Neural cell (in vitro differentiated cells): ENCODE data around the gene PPP1R12C. TPM values are rescaled to one million over a fixed set of nuclear protein-coding genes. Genes with fewer than 3 reads are reported as not detected.

Experiments used
- H2AFZ ChIP-seq: fragments of 200-600, 300-800 bp; sonication (generic), shearing (Covaris generic); 2 replicates; pipeline ENCODE4 v1.6.0; 2014; ENCODE audit warnings: low read depth, mild to moderate bottlenecking, antibody characterized with exemption, low read length, moderate library complexity
- H3F3A ChIP-seq: fragments of 200-600 bp; shearing (Covaris generic); 2 replicates; pipeline ENCODE4 v1.6.1; 2016; ENCODE audit warnings: mild to moderate bottlenecking, moderate library complexity, mixed read lengths, antibody characterized with exemption, low read length; ENCODE audit not compliant: insufficient read depth, poor library complexity, severe bottlenecking
- H3K27ac ChIP-seq: fragments of 200-600, 300-800 bp; sonication (generic), shearing (Covaris generic); 2 replicates; pipeline ENCODE4 v1.5.1; 2014; ENCODE audit warnings: mild to moderate bottlenecking, low read length, moderate library complexity
- H3K27me3 ChIP-seq: fragments of 300-800, 200-600 bp; sonication (generic), shearing (Covaris generic); 2 replicates; pipeline ENCODE4 v1.6.0; 2014; ENCODE audit warnings: mild to moderate bottlenecking, low read depth, low read length, moderate library complexity; ENCODE audit not compliant: insufficient read depth
- H3K36me3 ChIP-seq: fragments of 300-800, 200-600 bp; sonication (generic), shearing (Covaris generic); 2 replicates; pipeline ENCODE4 v1.5.1; 2014; ENCODE audit warnings: mild to moderate bottlenecking, antibody characterized with exemption, low read length, moderate library complexity; ENCODE audit not compliant: insufficient read depth
- H3K4me2 ChIP-seq: fragments of 300-800, 200-600 bp; sonication (generic), shearing (Covaris generic); 2 replicates; pipeline ENCODE4 v1.6.0; 2014; ENCODE audit warnings: mild to moderate bottlenecking, low read length
- H3K4me3 ChIP-seq: fragments of 300-800, 200-600 bp; sonication (generic), shearing (Covaris generic); 2 replicates; pipeline ENCODE4 v1.5.1; 2014; ENCODE audit warnings: mild to moderate bottlenecking, low read length, moderate library complexity
- H3K79me2 ChIP-seq: fragments of 200-600 bp; shearing (Covaris generic); replicated peaks from 2 replicates; pipeline ENCODE4 v1.6.0; 2014; ENCODE audit warnings: mild to moderate bottlenecking, low read length, moderate library complexity; ENCODE audit not compliant: insufficient read depth
- H3K9ac ChIP-seq: fragments of 300-800, 200-600 bp; sonication (generic), shearing (Covaris generic); 2 replicates; pipeline ENCODE4 v1.6.1; 2016; ENCODE audit warnings: mild to moderate bottlenecking, low read length, mixed read lengths
- H3K9me2 ChIP-seq: fragments of 200-600 bp; shearing (Covaris generic); 2 replicates; pipeline ENCODE4 v1.6.1; 2016; ENCODE audit warnings: mild to moderate bottlenecking, low read length, mixed read lengths; ENCODE audit not compliant: insufficient read depth
- H3K9me3 ChIP-seq: fragments of 200-600, 300-800 bp; sonication (generic), shearing (Covaris generic); 2 replicates; pipeline ENCODE4 v1.6.1; 2016; ENCODE audit warnings: mild to moderate bottlenecking, mixed run types, low read length, moderate library complexity, mixed read lengths
- H4K20me1 ChIP-seq: fragments of 200-600 bp; shearing (Covaris generic); 2 replicates; pipeline ENCODE4 v1.6.1; 2016; ENCODE audit warnings: mild to moderate bottlenecking, mixed run types; ENCODE audit not compliant: insufficient read depth
- EP300 ChIP-seq: fragments of 450-650 bp; conservative IDR thresholded peaks from 2 replicates; pipeline ENCODE4 v1.6.1; 2014; ENCODE audit warnings: antibody characterized with exemption, mild to moderate bottlenecking, moderate library complexity; ENCODE audit not compliant: poor library complexity, severe bottlenecking
- EZH2 ChIP-seq: fragments of 200-600, 300-800 bp; shearing (Covaris generic), sonication (generic); IDR thresholded peaks from 2 replicates; pipeline ENCODE4 v1.6.1; 2014; ENCODE audit warnings: antibody characterized with exemption, low read length, borderline replicate concordance, mild to moderate bottlenecking; ENCODE audit not compliant: insufficient read depth, poor library complexity, severe bottlenecking
- MXI1 ChIP-seq: fragments of 450-650 bp; conservative IDR thresholded peaks from 2 replicates; pipeline ENCODE4 v1.6.1; 2014; ENCODE audit warnings: antibody characterized with exemption, mild to moderate bottlenecking; ENCODE audit not compliant: poor library complexity, severe bottlenecking
- POLR2AphosphoS5 ChIP-seq: IDR thresholded peaks from 2 replicates; pipeline ENCODE4 v1.6.1; 2012
- RAD21 ChIP-seq: fragments of 450-650 bp; conservative IDR thresholded peaks from 2 replicates; pipeline ENCODE4 v1.6.1; 2014; ENCODE audit warnings: antibody characterized with exemption, mild to moderate bottlenecking, moderate library complexity
- SMC3 ChIP-seq: fragments of 450-650 bp; conservative IDR thresholded peaks from 2 replicates; pipeline ENCODE4 v1.6.1; 2014; ENCODE audit warnings: antibody characterized with exemption, mild to moderate bottlenecking, moderate library complexity; ENCODE audit not compliant: poor library complexity
- TAF1 ChIP-seq: IDR thresholded peaks from 2 replicates; pipeline ENCODE4 v1.6.1; 2012; ENCODE audit warnings: low read depth
- polyA plus RNA-seq: library from polyadenylated mRNA; depleted of rRNA; stranded (reverse); fragments of >200 nt; gene quantifications from 2 replicates; pipeline ENCODE4 v1.2.3, GENCODE V29; 2014
- TF ChIP-seq, protein P1 (sequence below): IDR thresholded peaks from 2 replicates; pipeline ENCODE4 v1.6.1; 2012; ENCODE audit warnings: borderline replicate concordance
- TF ChIP-seq, protein P2 (sequence below): fragments of 450-650 bp; IDR thresholded peaks from 2 replicates; pipeline ENCODE4 v1.5.1; 2014; ENCODE audit warnings: antibody characterized with exemption, mild to moderate bottlenecking, moderate library complexity; ENCODE audit not compliant: poor library complexity, severe bottlenecking

Gene PPP1R12C
- polyA plus RNA-seq, 1 donor from 2014 or later, result 109 TPM

- Histone ChIP-seq H3K27ac (peak overlapping the region; percentile 74), H3K27me3 (peaks cover 9% of the 10 kb centered on the region)
These were observed 30.5 kb downstream of the PPP1R12C start for GRCh38 chr19:55086730-55087541.

DNA sequence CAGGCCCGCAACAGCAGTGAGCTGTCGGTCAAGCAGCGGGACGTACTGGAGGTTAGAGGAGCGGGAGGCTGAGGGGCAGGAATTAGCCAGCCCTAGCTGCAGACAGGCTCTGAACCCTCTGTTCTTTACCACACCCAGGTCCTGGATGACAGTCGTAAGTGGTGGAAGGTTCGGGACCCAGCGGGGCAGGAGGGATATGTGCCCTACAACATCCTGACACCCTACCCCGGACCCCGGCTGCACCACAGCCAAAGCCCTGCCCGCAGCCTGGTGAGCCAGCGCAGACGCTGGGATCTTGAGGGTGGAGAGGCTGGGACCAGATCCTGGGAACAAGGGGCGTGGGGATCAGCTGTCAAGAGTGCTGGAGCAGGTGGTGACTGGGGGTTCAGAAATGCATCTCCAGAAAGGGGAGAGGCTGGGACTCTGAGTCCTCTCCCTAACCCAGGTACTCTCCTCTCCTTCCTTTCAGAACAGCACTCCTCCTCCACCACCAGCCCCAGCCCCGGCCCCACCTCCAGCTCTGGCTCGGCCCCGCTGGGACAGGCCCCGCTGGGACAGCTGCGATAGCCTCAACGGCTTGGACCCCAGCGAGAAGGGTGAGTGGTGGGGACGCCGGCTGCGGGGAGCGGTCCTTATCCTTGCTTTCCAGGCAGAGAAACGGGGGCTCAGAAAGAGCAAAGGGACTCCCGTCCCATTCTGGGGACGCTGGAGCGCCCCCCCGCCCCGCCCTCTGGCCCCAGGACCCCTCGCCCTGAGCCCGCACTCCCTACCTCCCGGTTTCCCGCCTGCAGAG is 31.3 kb downstream of the PPP1R12C start:
- H3K9me2 ChIP-seq, result no peaks in the 10 kb centered on the region
- TF ChIP-seq, protein P1, sequence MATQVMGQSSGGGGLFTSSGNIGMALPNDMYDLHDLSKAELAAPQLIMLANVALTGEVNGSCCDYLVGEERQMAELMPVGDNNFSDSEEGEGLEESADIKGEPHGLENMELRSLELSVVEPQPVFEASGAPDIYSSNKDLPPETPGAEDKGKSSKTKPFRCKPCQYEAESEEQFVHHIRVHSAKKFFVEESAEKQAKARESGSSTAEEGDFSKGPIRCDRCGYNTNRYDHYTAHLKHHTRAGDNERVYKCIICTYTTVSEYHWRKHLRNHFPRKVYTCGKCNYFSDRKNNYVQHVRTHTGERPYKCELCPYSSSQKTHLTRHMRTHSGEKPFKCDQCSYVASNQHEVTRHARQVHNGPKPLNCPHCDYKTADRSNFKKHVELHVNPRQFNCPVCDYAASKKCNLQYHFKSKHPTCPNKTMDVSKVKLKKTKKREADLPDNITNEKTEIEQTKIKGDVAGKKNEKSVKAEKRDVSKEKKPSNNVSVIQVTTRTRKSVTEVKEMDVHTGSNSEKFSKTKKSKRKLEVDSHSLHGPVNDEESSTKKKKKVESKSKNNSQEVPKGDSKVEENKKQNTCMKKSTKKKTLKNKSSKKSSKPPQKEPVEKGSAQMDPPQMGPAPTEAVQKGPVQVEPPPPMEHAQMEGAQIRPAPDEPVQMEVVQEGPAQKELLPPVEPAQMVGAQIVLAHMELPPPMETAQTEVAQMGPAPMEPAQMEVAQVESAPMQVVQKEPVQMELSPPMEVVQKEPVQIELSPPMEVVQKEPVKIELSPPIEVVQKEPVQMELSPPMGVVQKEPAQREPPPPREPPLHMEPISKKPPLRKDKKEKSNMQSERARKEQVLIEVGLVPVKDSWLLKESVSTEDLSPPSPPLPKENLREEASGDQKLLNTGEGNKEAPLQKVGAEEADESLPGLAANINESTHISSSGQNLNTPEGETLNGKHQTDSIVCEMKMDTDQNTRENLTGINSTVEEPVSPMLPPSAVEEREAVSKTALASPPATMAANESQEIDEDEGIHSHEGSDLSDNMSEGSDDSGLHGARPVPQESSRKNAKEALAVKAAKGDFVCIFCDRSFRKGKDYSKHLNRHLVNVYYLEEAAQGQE, result no peak
- TF ChIP-seq POLR2AphosphoS5 (peak; percentile 24), TAF1 (no peak), SMC3 (no peak), EP300 (no peak)
- peaks cover 17% of the 10 kb centered on the region for H3K27me3 ChIP-seq
- no peak overlapping the region for H2AFZ ChIP-seq
- H3K36me3 ChIP-seq, result no peaks in the 10 kb centered on the region
- peak overlapping the region; percentile 78 for H3K4me2 ChIP-seq
- H3K9me3 ChIP-seq, result no peaks in the 10 kb centered on the region
- H4K20me1 ChIP-seq, result no peaks in the 10 kb centered on the region
- peak overlapping the region; percentile 90 for H3K4me3 ChIP-seq
- peak overlapping the region; percentile 74 for H3K27ac ChIP-seq
- H3F3A ChIP-seq, result no peaks in the 10 kb centered on the region
- peak overlapping the region; percentile 78 for H3K9ac ChIP-seq
- H3K79me2 ChIP-seq, result peaks cover 3% of the 10 kb centered on the region

More at GRCh38 chr19:55086730-55087541, 30.5 kb downstream of the PPP1R12C start:
- H3K4me2 ChIP-seq, result peak overlapping the region; percentile 78
- no peaks in the 10 kb centered on the region for H4K20me1 ChIP-seq
- H3K9ac ChIP-seq, result peak overlapping the region; percentile 78
- peak overlapping the region; percentile 90 for H3K4me3 ChIP-seq
- H3K79me2 ChIP-seq, result peaks cover 3% of the 10 kb centered on the region
- no peaks in the 10 kb centered on the region for H3K9me2 ChIP-seq
- H3K36me3 ChIP-seq, result no peaks in the 10 kb centered on the region
- H3K9me3 ChIP-seq, result no peaks in the 10 kb centered on the region
- TF ChIP-seq MXI1 (peak; percentile 76), EP300 (peak; percentile 35), SMC3 (no peak), RAD21 (no peak), TAF1 (peak; percentile 64), EZH2 (no peak), POLR2AphosphoS5 (peak; percentile 80)
- TF ChIP-seq, protein P2, sequence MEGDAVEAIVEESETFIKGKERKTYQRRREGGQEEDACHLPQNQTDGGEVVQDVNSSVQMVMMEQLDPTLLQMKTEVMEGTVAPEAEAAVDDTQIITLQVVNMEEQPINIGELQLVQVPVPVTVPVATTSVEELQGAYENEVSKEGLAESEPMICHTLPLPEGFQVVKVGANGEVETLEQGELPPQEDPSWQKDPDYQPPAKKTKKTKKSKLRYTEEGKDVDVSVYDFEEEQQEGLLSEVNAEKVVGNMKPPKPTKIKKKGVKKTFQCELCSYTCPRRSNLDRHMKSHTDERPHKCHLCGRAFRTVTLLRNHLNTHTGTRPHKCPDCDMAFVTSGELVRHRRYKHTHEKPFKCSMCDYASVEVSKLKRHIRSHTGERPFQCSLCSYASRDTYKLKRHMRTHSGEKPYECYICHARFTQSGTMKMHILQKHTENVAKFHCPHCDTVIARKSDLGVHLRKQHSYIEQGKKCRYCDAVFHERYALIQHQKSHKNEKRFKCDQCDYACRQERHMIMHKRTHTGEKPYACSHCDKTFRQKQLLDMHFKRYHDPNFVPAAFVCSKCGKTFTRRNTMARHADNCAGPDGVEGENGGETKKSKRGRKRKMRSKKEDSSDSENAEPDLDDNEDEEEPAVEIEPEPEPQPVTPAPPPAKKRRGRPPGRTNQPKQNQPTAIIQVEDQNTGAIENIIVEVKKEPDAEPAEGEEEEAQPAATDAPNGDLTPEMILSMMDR, result no peak
- TF ChIP-seq, protein P1, result peak; percentile 54
- H3F3A ChIP-seq, result no peaks in the 10 kb centered on the region
- H2AFZ ChIP-seq, result peak overlapping the region; percentile 51
